RWPE2 (cell line): Measurements from ENCODE around the gene AWAT2.

Source experiments
- ATAC-seq: fragments of 200-7000 bp; cut with Tn5 transposase; 3 replicates; pipeline ENCODE4 v1.9.1; 2021; ENCODE audit warnings: low read depth
- DNase-seq: peaks from one replicate; pipeline ENCODE4 v3.0.0-alpha.2; 2020; ENCODE audit warnings: low spot score
- H3K27ac ChIP-seq: fragments of 450-650 bp; 2 replicates; pipeline ENCODE4 v1.5.1; 2017; ENCODE audit warnings: mild to moderate bottlenecking; ENCODE audit not compliant: poor library complexity, severe bottlenecking
- H3K27me3 ChIP-seq: fragments of 250-450 bp; sonication (Bioruptor Pico); 2 replicates; pipeline ENCODE4 v1.5.1; 2021; ENCODE audit warnings: mild to moderate bottlenecking, moderate library complexity; ENCODE audit not compliant: insufficient read depth, poor library complexity, severe bottlenecking
- H3K36me3 ChIP-seq: fragments of 250-450 bp; sonication (Bioruptor Pico); 2 replicates; pipeline ENCODE4 v1.5.1; 2020; ENCODE audit warnings: low read depth, mild to moderate bottlenecking, moderate library complexity
- H3K4me1 ChIP-seq: fragments of 250-450 bp; sonication (Bioruptor Pico); 2 replicates; pipeline ENCODE4 v1.5.1; 2021; ENCODE audit warnings: mild to moderate bottlenecking, moderate library complexity; ENCODE audit not compliant: insufficient read depth, poor library complexity, severe bottlenecking
- H3K4me3 ChIP-seq: fragments of 250-450 bp; sonication (Bioruptor Pico); 2 replicates; pipeline ENCODE4 v1.5.1; 2021; ENCODE audit warnings: mild to moderate bottlenecking, moderate library complexity; ENCODE audit not compliant: severe bottlenecking
- H3K9me3 ChIP-seq: fragments of 250-450 bp; sonication (Bioruptor Pico); 2 replicates; pipeline ENCODE4 v1.5.1; 2021; ENCODE audit warnings: mild to moderate bottlenecking, moderate library complexity; ENCODE audit not compliant: severe bottlenecking
- CTCF ChIP-seq: fragments of 450-650 bp; IDR thresholded peaks from one replicate; pipeline ENCODE4 v1.5.1; 2017; ENCODE audit warnings: mild to moderate bottlenecking, moderate library complexity; ENCODE audit not compliant: poor library complexity, severe bottlenecking

The AWAT2 gene

GRCh38 chrX:70066646-70067045 is 16.9 kb upstream of the AWAT2 start:
- Histone ChIP-seq H3K27me3 (no peaks in the 10 kb centered on the region), H3K36me3 (no peaks in the 10 kb centered on the region), H3K27ac (no peak overlapping the region), H3K9me3 (no peaks in the 10 kb centered on the region), H3K4me1 (no peaks in the 10 kb centered on the region), H3K4me3 (no peak overlapping the region)
- no peak for DNase-seq
- no peak for ATAC-seq
- TF ChIP-seq CTCF = no peak

- H3K27ac ChIP-seq = no peak overlapping the region
- ATAC-seq = no peak
- H3K4me1 ChIP-seq = no peaks in the 10 kb centered on the region
- no peaks in the 10 kb centered on the region for H3K9me3 ChIP-seq
- H3K36me3 ChIP-seq = no peaks in the 10 kb centered on the region
- DNase-seq = no peak
- no peak for TF ChIP-seq CTCF
- H3K4me3 ChIP-seq = no peak overlapping the region
- H3K27me3 ChIP-seq = no peaks in the 10 kb centered on the region
Observed at GRCh38 chrX:70062961-70063550, 13.3 kb upstream of the AWAT2 start.

GRCh38 chrX:70062076-70062475 is 12.3 kb upstream of the AWAT2 start, which contains the start of gene OTUD6A:
OTUD6A (plus strand) TSS chrX:70062457; CDS start chrX:70062525, 68 bp downstream.
- DNase-seq (no peak), ATAC-seq (no peak)
- no peak for TF ChIP-seq CTCF
- no peak within 1 kb of the TSS for H3K27ac ChIP-seq
- H3K27me3 ChIP-seq = no peaks in the 10 kb centered on the region
- H3K4me3 ChIP-seq = no peak within 1 kb of the TSS
- no peaks in the 10 kb centered on the region for H3K36me3 ChIP-seq
- H3K9me3 ChIP-seq = no peaks in the 10 kb centered on the region
- no peaks in the 10 kb centered on the region for H3K4me1 ChIP-seq

GRCh38 chrX:70054391-70054790 is 4.7 kb upstream of the AWAT2 start:
- no peaks in the 10 kb centered on the region for H3K4me1 ChIP-seq

More at GRCh38 chrX:70054391-70054790, 4.7 kb upstream of the AWAT2 start:
- Histone ChIP-seq H3K9me3 (no peaks in the 10 kb centered on the region), H3K27me3 (no peaks in the 10 kb centered on the region), H3K36me3 (no peaks in the 10 kb centered on the region), H3K27ac (no peak overlapping the region), H3K4me3 (no peak overlapping the region)
- TF ChIP-seq CTCF = no peak
- ATAC-seq (no peak), DNase-seq (no peak)
